ENCODE results near the gene UNC5C.

GRCh38 chr4:95409127-95409526, 139.6 kb downstream of the UNC5C start:
- TF ChIP-seq CTCF (optimal IDR thresholded peaks at IDR 0.05 in 1 of 3, IDR thresholded peaks at IDR 0.05 in 1 of 3, conservative IDR thresholded peaks at IDR 0.05 in 1 of 3; ENCODE audit: extremely low read depth in 1 of 3, insufficient read depth in 2 of 3, low read length in 3 of 3) (no peak), EZH2 (IDR thresholded peaks at IDR 0.05; ENCODE audit: low read length) (no peak)

Measured in keratinocyte (primary cell).